Right cardiac atrium (tissue), 5 donors: Measurements from ENCODE around the gene MT1G. TPM values are rescaled to one million over a fixed set of nuclear protein-coding genes. Genes with fewer than 3 reads are reported as not detected.

ENCODE experiments used
- ATAC-seq, 2 donors: fragments of 200-7000 bp; cut with Tn5 transposase; one replicate each; pipeline versions ENCODE4 v1.8.0 to v1.9.1; 2020; ENCODE audit warnings: moderate library complexity in 2 of 2, mild to moderate bottlenecking in 1 of 2
- DNase-seq, 3 donors: peaks; one replicate each; pipeline ENCODE4 v3.0.0-alpha.2; 2020
- H3K27ac ChIP-seq: one replicate; pipeline ENCODE4 v1.5.1; 2013; ENCODE audit warnings: mild to moderate bottlenecking, low read length, control low read depth, moderate library complexity
- H3K27me3 ChIP-seq: one replicate; pipeline ENCODE4 v1.6.1; 2013; ENCODE audit not compliant: control insufficient read depth, insufficient read depth
- H3K4me1 ChIP-seq: one replicate; pipeline ENCODE4 v1.6.1; 2013; ENCODE audit warnings: low read length; ENCODE audit not compliant: control insufficient read depth, insufficient read depth
- H3K4me3 ChIP-seq: one replicate; pipeline ENCODE4 v1.5.1; 2013; ENCODE audit warnings: low read length, control low read depth
- H3K9me3 ChIP-seq: one replicate; pipeline ENCODE4 v1.6.1; 2013; ENCODE audit warnings: low read length; ENCODE audit not compliant: control insufficient read depth
- WGBS: extraction: QIAGEN DNeasy Blood & Tissue Kit; methylation state at CpG from one replicate; pipeline ENCODE4 v1.1.7; 2013; 5-methylcytosine and 5-hydroxymethylcytosine counted together
- intact Hi-C, 4 donors: fragments of 100-400 bp; cut with DNase I; formaldehyde crosslinking; loops; one replicate each; pipeline versions ENCODE4 v1.11.0 to v1.14.0; 2022 to 2023
- polyA plus RNA-seq: library from polyadenylated mRNA; stranded (reverse); fragments of 200-250 nt; gene quantifications from one replicate; pipeline ENCODE4 v1.2.3, GENCODE V29; 2013
- total RNA-seq, 4 donors: library from RNA; stranded (reverse); fragmentation: NEBNext Ultra II Directional; extraction: Animal tissue kit (Norgen Biotek cat#: 25700); gene quantifications; one replicate each; pipeline ENCODE4 v1.2.1, GENCODE V29; 2021
- donor health status: healthy with polysubstance abuse.
- donor health status: DM: no; HTN: yes; CAD: no.
- donor health status: DM: no; HTN: no; CAD: no.
- donor health status: DM: no; HTN: yes; CAD: no; lungs with severe emphysema.
- donor health status: DM: yes; HTN: yes; CAD: no.

The MT1G gene
- total and polyA plus RNA-seq, 5 donors, result 0.71 to 8.0 (median 1.1) TPM; not detected in 2

DNA sequence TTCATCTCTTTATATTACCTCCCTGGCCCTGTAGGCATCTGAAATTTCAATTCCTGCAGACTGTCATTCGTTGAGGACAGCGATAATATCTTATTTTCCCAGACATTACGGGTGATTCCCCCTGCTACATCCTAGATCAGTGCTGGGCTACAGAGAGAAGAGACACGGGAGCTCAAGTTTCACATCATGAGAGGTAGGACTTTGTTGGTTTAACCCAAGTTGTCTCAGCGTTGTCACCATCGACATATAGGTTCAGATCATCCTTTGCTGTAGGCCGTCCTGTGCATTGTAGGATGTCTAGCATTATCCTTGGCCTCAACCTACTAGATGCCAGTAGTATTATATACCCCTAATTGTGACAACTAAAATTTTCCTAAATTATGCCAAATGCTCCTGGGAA lies 33.7 kb upstream of the MT1G start:
- intact Hi-C loops, result loop anchor here in 3 of 4 donors (2.0 to 10.0 kb wide), 6 partner anchors 97 to 189 kb away; partner anchors contain the start of gene MT2A (in 1 of the 3)
- DNase-seq (no peak), ATAC-seq (no peak)
- H3K4me1 ChIP-seq, result no peaks in the 10 kb centered on the region
- H3K27ac ChIP-seq, result no peak overlapping the region
- H3K9me3 ChIP-seq, result peaks cover 2% of the 10 kb centered on the region
- no peak overlapping the region for H3K4me3 ChIP-seq
- H3K27me3 ChIP-seq, result no peaks in the 10 kb centered on the region
- 87% methylated on average over 7 of the region's 7 CpGs for WGBS

DNA sequence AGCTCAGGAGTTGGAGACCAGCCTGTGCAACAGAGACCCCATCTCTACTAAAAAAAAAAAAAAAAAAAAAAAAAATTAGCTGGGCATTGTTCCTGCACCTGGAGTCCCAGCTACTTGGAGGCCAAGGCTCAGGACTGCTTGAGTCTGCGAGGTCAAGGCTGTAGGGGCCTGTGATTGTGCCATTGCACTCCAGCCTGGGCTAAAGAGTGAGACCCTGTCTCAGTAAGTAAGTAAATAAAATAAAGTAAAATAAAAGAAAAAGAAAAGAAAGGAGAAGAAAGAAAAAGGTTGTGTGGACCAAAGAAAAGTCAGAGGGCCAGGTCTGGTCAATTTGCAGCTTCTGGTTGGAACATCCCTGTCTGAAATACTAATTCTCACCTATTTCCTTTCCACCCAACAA lies 32.8 kb upstream of the MT1G start:
- intact Hi-C loops, result loop anchor here in 3 of 4 donors (2.0 to 10.0 kb wide), 6 partner anchors 96 to 188 kb away; partner anchors contain the start of gene MT2A (in 1 of the 3)
- Histone ChIP-seq H3K4me3 (no peak overlapping the region), H3K4me1 (no peaks in the 10 kb centered on the region), H3K9me3 (peaks cover 2% of the 10 kb centered on the region), H3K27ac (no peak overlapping the region), H3K27me3 (no peaks in the 10 kb centered on the region)
- WGBS, result 98% methylated on average over 1 of the region's 1 CpG
- ATAC-seq (no peak), DNase-seq (no peak)

DNA sequence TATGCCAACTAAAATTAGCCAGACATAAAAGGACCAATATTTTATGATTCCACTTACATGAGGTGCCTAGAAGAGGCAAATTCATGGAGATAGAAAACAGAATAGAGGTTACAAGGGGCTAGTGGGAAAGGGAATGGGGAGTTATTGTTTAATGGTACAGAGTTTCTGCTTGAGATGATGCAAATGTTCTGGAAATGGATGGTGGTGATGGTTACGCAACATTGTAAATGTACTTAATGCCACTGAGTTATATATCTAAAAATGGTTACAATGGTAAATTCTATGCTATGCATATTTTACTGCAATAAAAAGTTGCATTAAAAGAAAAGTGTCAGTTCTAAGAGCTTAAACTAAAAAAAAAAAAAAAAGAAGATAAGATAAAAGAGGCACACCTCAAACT lies 32.3 kb upstream of the MT1G start:
- no peak overlapping the region for H3K4me3 ChIP-seq
- H3K27me3 ChIP-seq, result no peaks in the 10 kb centered on the region
- intact Hi-C loops, result loop anchor here in 3 of 4 donors (2.0 to 10.0 kb wide), 6 partner anchors 95 to 188 kb away; partner anchors contain the start of gene MT2A (in 1 of the 3)
- 9% methylated on average over 1 of the region's 1 CpG for WGBS
- no peak overlapping the region for H3K27ac ChIP-seq
- peaks cover 2% of the 10 kb centered on the region for H3K9me3 ChIP-seq
- DNase-seq (no peak), ATAC-seq (no peak)
- no peaks in the 10 kb centered on the region for H3K4me1 ChIP-seq

DNA sequence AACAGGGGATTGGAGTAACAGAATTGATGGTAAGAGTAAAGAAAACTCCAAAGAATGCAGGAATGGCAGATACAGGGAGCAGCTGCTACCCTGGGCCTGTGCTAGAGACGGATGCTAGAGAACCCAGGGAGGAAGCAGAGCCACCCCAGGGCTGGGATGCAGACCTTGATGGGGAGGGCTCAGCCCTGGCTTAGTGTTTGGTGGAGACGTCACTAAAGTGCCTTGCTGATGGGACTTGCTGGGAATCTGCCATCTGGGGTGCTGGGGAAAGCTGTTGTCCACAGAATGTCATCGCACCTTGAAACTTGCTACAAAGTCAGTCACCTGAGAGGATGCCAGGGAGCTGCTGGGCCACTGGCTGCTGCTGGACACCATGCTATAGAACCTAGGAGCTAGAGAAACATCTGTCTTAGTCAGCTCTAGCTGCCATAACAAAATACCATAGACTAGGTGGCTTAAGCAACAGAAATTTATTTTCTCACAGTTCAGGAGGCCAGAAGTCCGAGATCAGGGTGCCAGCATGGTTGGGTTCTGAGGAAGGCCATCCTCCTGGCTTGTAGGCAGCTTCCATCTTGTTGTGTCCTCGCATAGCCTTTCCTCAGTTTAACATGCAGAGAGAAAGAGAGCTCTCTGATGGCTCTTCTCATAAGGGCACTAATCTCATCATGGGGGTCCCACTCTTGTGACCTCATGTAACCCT lies 29.7 kb upstream of the MT1G start:
- H3K4me1 ChIP-seq, result no peaks in the 10 kb centered on the region
- DNase-seq (no peak), ATAC-seq (no peak)
- intact Hi-C loops, result loop anchor here in 2 of 4 donors (10.0 kb wide), 2 partner anchors 93 to 183 kb away; partner anchors contain the start of gene MT2A (in 1 of the 2)
- H3K27ac ChIP-seq, result no peak overlapping the region
- WGBS, result 87% methylated on average over 5 of the region's 5 CpGs
- H3K4me3 ChIP-seq, result no peak overlapping the region
- no peaks in the 10 kb centered on the region for H3K27me3 ChIP-seq
- peaks cover 2% of the 10 kb centered on the region for H3K9me3 ChIP-seq

DNA sequence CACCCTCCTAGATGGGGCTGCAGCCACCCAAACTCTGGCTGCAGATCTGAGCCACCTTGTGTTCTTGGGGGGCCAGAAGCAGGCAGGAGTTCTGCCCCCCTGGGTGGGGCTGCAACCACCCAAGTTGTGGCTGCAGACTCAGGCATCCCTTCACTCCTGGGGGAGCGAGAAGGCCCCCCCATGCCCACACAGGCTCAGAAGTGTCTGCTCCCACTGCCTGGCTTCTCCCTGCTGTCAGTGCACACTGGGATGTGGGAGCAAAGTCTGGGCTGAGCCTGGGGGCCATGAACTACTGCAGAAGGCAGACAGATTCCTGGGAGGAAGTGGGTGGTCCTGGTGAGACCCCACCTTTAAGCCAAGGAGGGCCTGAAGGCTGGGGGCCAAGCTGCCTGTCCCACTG lies 27.4 kb upstream of the MT1G start:
- intact Hi-C loops, result loop anchor here in 2 of 4 donors (10.0 kb wide), 2 partner anchors 90 to 180 kb away; partner anchors contain the start of gene MT2A (in 1 of the 2)
- 72% methylated on average over 1 of the region's 1 CpG for WGBS

DNA sequence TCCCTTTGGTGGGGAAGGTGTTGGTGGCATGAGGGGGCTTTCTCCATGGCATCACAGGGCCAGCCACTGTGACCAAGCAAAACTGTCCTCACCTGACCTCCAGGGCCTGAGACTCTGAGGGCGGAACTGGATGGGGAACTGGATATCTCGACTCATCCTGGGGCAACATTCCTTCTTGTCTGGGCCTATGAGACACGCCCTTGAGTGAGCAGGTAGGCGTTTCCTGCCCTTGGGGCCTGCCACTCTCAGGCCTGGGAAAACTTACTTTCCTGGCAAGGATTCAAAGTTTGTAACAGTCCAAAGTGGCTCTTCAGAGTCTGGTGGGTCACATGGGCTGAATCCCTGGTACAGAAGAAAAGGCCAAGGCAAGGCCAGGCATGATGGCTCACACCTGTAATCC lies 24.0 kb upstream of the MT1G start:
- WGBS, result 48% methylated on average over 4 of the region's 4 CpGs
- no peak for DNase-seq
- Histone ChIP-seq H3K4me1 (no peaks in the 10 kb centered on the region), H3K27me3 (no peaks in the 10 kb centered on the region), H3K9me3 (no peaks in the 10 kb centered on the region), H3K4me3 (no peak overlapping the region), H3K27ac (no peak overlapping the region)
- peak; percentile 53 to 69 for ATAC-seq
- intact Hi-C loops, result loop anchor here in 2 of 4 donors (10.0 kb wide), 2 partner anchors 87 to 177 kb away; partner anchors contain the start of gene MT2A (in 1 of the 2)

More for the DNA sequence above, 27.4 kb upstream of the MT1G start:
- Histone ChIP-seq H3K4me1 (no peaks in the 10 kb centered on the region), H3K27me3 (no peaks in the 10 kb centered on the region), H3K9me3 (peaks cover 2% of the 10 kb centered on the region), H3K4me3 (no peak overlapping the region), H3K27ac (no peak overlapping the region)
- ATAC-seq (no peak), DNase-seq (no peak)

DNA sequence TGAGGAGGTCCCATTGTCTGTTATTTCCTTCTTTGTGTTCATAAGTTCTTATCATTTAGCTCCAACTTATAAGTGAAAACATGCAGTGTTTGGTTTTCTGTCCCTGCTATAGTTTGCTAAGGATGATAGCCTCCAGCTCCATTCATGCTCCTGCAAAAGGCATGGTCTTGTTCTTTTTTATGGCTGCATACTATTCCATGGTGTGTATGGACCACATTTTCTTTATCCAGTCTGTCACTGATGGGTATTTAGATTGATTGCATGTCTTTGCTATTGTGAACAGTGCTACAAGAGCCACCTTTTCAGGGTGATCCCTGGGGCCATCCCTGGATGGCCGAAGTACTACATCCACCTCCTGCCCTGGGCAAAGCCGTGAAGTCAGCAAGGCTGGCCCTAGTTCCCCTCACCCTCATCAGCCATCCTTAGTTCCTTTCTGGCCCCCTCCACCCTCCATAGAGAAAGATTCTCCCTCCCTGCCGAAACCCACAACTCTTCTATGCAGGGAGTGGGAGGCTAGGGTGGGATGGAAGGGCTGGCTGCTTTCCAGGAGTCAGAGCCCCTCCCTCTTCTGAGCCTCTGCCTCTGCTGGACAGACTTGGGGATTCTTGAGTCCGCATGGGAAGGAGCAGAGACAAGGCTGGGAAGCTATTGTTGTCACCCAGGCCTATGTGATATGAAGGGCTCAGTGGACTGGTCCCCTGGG lies 22.7 kb upstream of the MT1G start:
- WGBS, result 63% methylated on average over 4 of the region's 4 CpGs
- no peak for DNase-seq
- no peaks in the 10 kb centered on the region for H3K9me3 ChIP-seq
- no peaks in the 10 kb centered on the region for H3K27me3 ChIP-seq
- H3K4me3 ChIP-seq, result no peak overlapping the region
- H3K27ac ChIP-seq, result no peak overlapping the region
- intact Hi-C loops, result loop anchor here in 2 of 4 donors (10.0 kb wide), 2 partner anchors 86 to 176 kb away; partner anchors contain the start of gene MT2A (in 1 of the 2)
- no peaks in the 10 kb centered on the region for H3K4me1 ChIP-seq
- no peak for ATAC-seq

DNA sequence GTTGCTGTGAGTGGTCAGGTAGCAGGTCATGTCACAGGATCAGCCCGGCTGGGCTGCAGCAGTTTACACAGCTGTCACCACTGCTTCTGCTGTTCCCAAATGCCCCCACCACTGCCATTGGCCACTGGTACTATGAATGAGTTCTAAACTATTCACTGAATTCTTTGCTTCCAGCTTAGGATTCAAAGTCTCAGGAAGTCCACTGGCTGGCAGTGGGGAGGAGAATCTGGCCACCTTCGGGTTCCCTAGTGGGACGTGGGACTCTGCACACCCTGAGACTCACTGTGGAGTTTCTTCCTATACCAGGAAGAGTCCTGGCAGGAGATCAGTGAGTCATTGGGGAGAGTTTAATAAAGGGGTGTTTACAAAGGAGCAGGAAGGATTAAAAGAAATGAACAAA lies 21.3 kb upstream of the MT1G start:
- H3K27ac ChIP-seq, result no peak overlapping the region
- intact Hi-C loops, result no loop called here
- ATAC-seq, result no peak
- WGBS, result 72% methylated on average over 3 of the region's 3 CpGs
- H3K4me3 ChIP-seq, result no peak overlapping the region
- no peaks in the 10 kb centered on the region for H3K9me3 ChIP-seq
- peaks cover 9% of the 10 kb centered on the region for H3K4me1 ChIP-seq
- H3K27me3 ChIP-seq, result no peaks in the 10 kb centered on the region
- no peak for DNase-seq

DNA sequence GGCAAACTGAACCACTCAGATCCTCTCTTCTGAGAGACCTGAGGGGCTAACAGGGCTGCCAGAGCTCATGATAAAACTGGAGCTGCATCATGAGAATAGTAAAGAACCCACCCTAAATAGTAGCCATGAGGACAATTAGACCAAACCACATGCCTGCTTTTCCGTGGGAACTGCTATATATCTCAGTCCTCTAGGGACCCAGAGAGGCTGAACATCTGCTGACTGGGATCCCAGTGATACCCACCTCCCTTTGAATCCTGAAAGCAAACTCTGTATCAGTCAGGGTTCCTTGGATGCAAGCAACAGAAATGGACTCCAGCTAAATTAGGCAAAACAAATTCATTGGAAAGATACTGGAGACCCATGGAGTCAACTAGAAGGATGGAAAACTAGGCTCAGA lies 20.9 kb upstream of the MT1G start:
- WGBS, result 33% methylated on average over 1 of the region's 1 CpG
- ATAC-seq (no peak), DNase-seq (no peak)
- intact Hi-C loops, result no loop called here
- peaks cover 11% of the 10 kb centered on the region for H3K4me1 ChIP-seq
- no peak overlapping the region for H3K27ac ChIP-seq
- no peaks in the 10 kb centered on the region for H3K9me3 ChIP-seq
- no peaks in the 10 kb centered on the region for H3K27me3 ChIP-seq
- no peak overlapping the region for H3K4me3 ChIP-seq

DNA sequence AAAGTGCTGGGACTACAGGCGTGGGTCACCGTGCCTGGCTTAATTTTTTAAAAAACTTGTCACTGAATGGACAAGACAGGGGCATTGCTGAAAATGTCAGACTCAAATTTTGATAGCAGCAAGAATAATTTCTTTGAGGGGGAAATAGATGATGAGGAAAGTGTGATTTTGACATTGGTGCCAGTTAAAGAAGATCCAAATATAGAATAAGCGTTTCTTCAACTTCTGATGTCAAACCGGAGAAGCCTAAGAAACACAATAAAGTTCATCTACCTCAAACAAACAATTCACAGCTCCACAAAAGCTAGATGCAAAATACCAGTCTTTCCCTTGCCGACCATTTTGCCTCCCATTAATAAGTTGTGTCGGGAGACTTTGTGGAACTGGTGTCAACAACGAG lies 18.9 kb upstream of the MT1G start:
- ATAC-seq (no peak), DNase-seq (no peak)
- 96% methylated on average over 7 of the region's 7 CpGs for WGBS
- H3K4me1 ChIP-seq, result peaks cover 19% of the 10 kb centered on the region
- H3K27ac ChIP-seq, result no peak overlapping the region
- H3K4me3 ChIP-seq, result no peak overlapping the region
- no peaks in the 10 kb centered on the region for H3K27me3 ChIP-seq
- no peaks in the 10 kb centered on the region for H3K9me3 ChIP-seq
- intact Hi-C loops, result no loop called here
